Measurements from ENCODE around the gene BIN2.
"Not testable (repeated sequence)": the region's sequence is repeated elsewhere in the genome, so short reads cannot be mapped to it uniquely, and the experiment has no call there.

BIN2 gene

GRCh38 chr12:51346581-51346980, 22.6 kb upstream of the BIN2 start, which contains the start of gene CELA1:
CELA1 (minus strand) TSS chr12:51346679; CDS start chr12:51346638, 41 bp downstream.
- H3K27me3 ChIP-seq (ENCODE audit: control insufficient read depth, insufficient read depth, low read length) = no peaks in the 10 kb centered on the region
- H3K36me3 ChIP-seq (ENCODE audit: control insufficient read depth, insufficient read depth, low read length) = no peaks in the 10 kb centered on the region
- no peak within 1 kb of the TSS for H3K4me3 ChIP-seq (ENCODE audit: low read length)
- WGBS (ENCODE audit: insufficient coverage, insufficient read length) = no CpG with 5 or more reads among the region's 3 CpGs
- H3K27ac ChIP-seq (ENCODE audit: low read length) = no peak within 1 kb of the TSS
- no peaks in the 10 kb centered on the region for H3K9me3 ChIP-seq (ENCODE audit: control insufficient read depth, insufficient read depth, low read length)
- DNase-seq (ENCODE audit: low read depth, low spot score) = no peak
- H3K4me1 ChIP-seq (ENCODE audit: control insufficient read depth, insufficient read depth, low read length) = 0 out of 2 replicates have a peak, but pooled peaks cover 2% of the 10 kb centered on the region

- Histone ChIP-seq H3K27me3 (ENCODE audit: control insufficient read depth, insufficient read depth, low read length) (no peaks in the 10 kb centered on the region), H3K36me3 (ENCODE audit: control insufficient read depth, insufficient read depth, low read length) (no peaks in the 10 kb centered on the region), H3K4me3 (ENCODE audit: low read length) (no peak overlapping the region), H3K9me3 (ENCODE audit: control insufficient read depth, insufficient read depth, low read length) (no peaks in the 10 kb centered on the region), H3K4me1 (ENCODE audit: control insufficient read depth, insufficient read depth, low read length) (peaks cover 4% of the 10 kb centered on the region; the same call in 1 of the 2 replicates), H3K27ac (ENCODE audit: low read length) (no peak overlapping the region)
- DNase-seq (ENCODE audit: low read depth, low spot score) = no peak
- no CpG with 5 or more reads among the region's 7 CpGs for WGBS (ENCODE audit: insufficient coverage, insufficient read length)
Observed at GRCh38 chr12:51345681-51346080, 21.7 kb upstream of the BIN2 start.

GRCh38 chr12:51343201-51343600, 19.2 kb upstream of the BIN2 start:
- WGBS (ENCODE audit: insufficient coverage, insufficient read length) = no CpG with 5 or more reads among the region's 2 CpGs
- H3K4me1 ChIP-seq (ENCODE audit: control insufficient read depth, insufficient read depth, low read length) = peaks cover 5% of the 10 kb centered on the region
- no peaks in the 10 kb centered on the region for H3K36me3 ChIP-seq (ENCODE audit: control insufficient read depth, insufficient read depth, low read length)
- no peak overlapping the region for H3K4me3 ChIP-seq (ENCODE audit: low read length)
- no peak overlapping the region for H3K27ac ChIP-seq (ENCODE audit: low read length)
- no peaks in the 10 kb centered on the region for H3K9me3 ChIP-seq (ENCODE audit: control insufficient read depth, insufficient read depth, low read length)
- DNase-seq (ENCODE audit: low read depth, low spot score) = no peak
- no peaks in the 10 kb centered on the region for H3K27me3 ChIP-seq (ENCODE audit: control insufficient read depth, insufficient read depth, low read length)

- H3K9me3 ChIP-seq (ENCODE audit: control insufficient read depth, insufficient read depth, low read length) = no peaks in the 10 kb centered on the region
- no peak overlapping the region for H3K4me3 ChIP-seq (ENCODE audit: low read length)
- H3K36me3 ChIP-seq (ENCODE audit: control insufficient read depth, insufficient read depth, low read length) = no peaks in the 10 kb centered on the region
- DNase-seq (ENCODE audit: low read depth, low spot score) = no peak
- peaks cover 5% of the 10 kb centered on the region for H3K4me1 ChIP-seq (ENCODE audit: control insufficient read depth, insufficient read depth, low read length)
- no peaks in the 10 kb centered on the region for H3K27me3 ChIP-seq (ENCODE audit: control insufficient read depth, insufficient read depth, low read length)
- no CpG with 5 or more reads among the region's 10 CpGs for WGBS (ENCODE audit: insufficient coverage, insufficient read length)
- no peak overlapping the region for H3K27ac ChIP-seq (ENCODE audit: low read length)
Observed at GRCh38 chr12:51342416-51342815, 18.4 kb upstream of the BIN2 start.

GRCh38 chr12:51341251-51342007, 17.5 kb upstream of the BIN2 start:
- no CpG with 5 or more reads among the region's 9 CpGs for WGBS (ENCODE audit: insufficient coverage, insufficient read length)
- H3K9me3 ChIP-seq (ENCODE audit: control insufficient read depth, insufficient read depth, low read length) = no peaks in the 10 kb centered on the region
- no peaks in the 10 kb centered on the region for H3K36me3 ChIP-seq (ENCODE audit: control insufficient read depth, insufficient read depth, low read length)
- H3K27ac ChIP-seq (ENCODE audit: low read length) = no peak overlapping the region
- DNase-seq (ENCODE audit: low read depth, low spot score) = peak; percentile 41
- no peak overlapping the region for H3K4me3 ChIP-seq (ENCODE audit: low read length)
- no peaks in the 10 kb centered on the region for H3K27me3 ChIP-seq (ENCODE audit: control insufficient read depth, insufficient read depth, low read length)
- H3K4me1 ChIP-seq (ENCODE audit: control insufficient read depth, insufficient read depth, low read length) = peaks cover 5% of the 10 kb centered on the region

GRCh38 chr12:51339750-51340149, 15.8 kb upstream of the BIN2 start:
- Histone ChIP-seq H3K4me1 (ENCODE audit: control insufficient read depth, insufficient read depth, low read length) (peaks cover 3% of the 10 kb centered on the region), H3K4me3 (ENCODE audit: low read length) (no peak overlapping the region), H3K36me3 (ENCODE audit: control insufficient read depth, insufficient read depth, low read length) (no peaks in the 10 kb centered on the region), H3K27me3 (ENCODE audit: control insufficient read depth, insufficient read depth, low read length) (no peaks in the 10 kb centered on the region), H3K9me3 (ENCODE audit: control insufficient read depth, insufficient read depth, low read length) (no peaks in the 10 kb centered on the region), H3K27ac (ENCODE audit: low read length) (no peak overlapping the region)
- WGBS (ENCODE audit: insufficient coverage, insufficient read length) = 100% methylated on average over 1 of the region's 6 CpGs
- no peak for DNase-seq (ENCODE audit: low read depth, low spot score)

GRCh38 chr12:51337336-51337735, 13.4 kb upstream of the BIN2 start:
- H3K36me3 ChIP-seq (ENCODE audit: control insufficient read depth, insufficient read depth, low read length); H3K4me1 ChIP-seq (ENCODE audit: control insufficient read depth, insufficient read depth, low read length); H3K27ac ChIP-seq (ENCODE audit: low read length); H3K9me3 ChIP-seq (ENCODE audit: control insufficient read depth, insufficient read depth, low read length); H3K4me3 ChIP-seq (ENCODE audit: low read length); H3K27me3 ChIP-seq (ENCODE audit: control insufficient read depth, insufficient read depth, low read length); DNase-seq (ENCODE audit: low read depth, low spot score): not testable (repeated sequence)

GRCh38 chr12:51335931-51336330, 12.0 kb upstream of the BIN2 start:
- no peak overlapping the region for H3K4me3 ChIP-seq (ENCODE audit: low read length)
- no CpG with 5 or more reads among the region's 2 CpGs for WGBS (ENCODE audit: insufficient coverage, insufficient read length)
- no peaks in the 10 kb centered on the region for H3K36me3 ChIP-seq (ENCODE audit: control insufficient read depth, insufficient read depth, low read length)
- peaks cover 2% of the 10 kb centered on the region; the same call in 1 of the 2 replicates for H3K4me1 ChIP-seq (ENCODE audit: control insufficient read depth, insufficient read depth, low read length)
- no peaks in the 10 kb centered on the region for H3K9me3 ChIP-seq (ENCODE audit: control insufficient read depth, insufficient read depth, low read length)
- no peaks in the 10 kb centered on the region for H3K27me3 ChIP-seq (ENCODE audit: control insufficient read depth, insufficient read depth, low read length)
- no peak for DNase-seq (ENCODE audit: low read depth, low spot score)
- H3K27ac ChIP-seq (ENCODE audit: low read length) = no peak overlapping the region

- Histone ChIP-seq H3K27me3 (ENCODE audit: control insufficient read depth, insufficient read depth, low read length) (no peaks in the 10 kb centered on the region), H3K4me1 (ENCODE audit: control insufficient read depth, insufficient read depth, low read length) (peaks cover 1% of the 10 kb centered on the region; the same call in 1 of the 2 replicates), H3K9me3 (ENCODE audit: control insufficient read depth, insufficient read depth, low read length) (no peaks in the 10 kb centered on the region), H3K27ac (ENCODE audit: low read length) (no peak overlapping the region), H3K36me3 (ENCODE audit: control insufficient read depth, insufficient read depth, low read length) (no peaks in the 10 kb centered on the region), H3K4me3 (ENCODE audit: low read length) (no peak overlapping the region)
- WGBS (ENCODE audit: insufficient coverage, insufficient read length) = no CpG with 5 or more reads among the region's 4 CpGs
- no peak for DNase-seq (ENCODE audit: low read depth, low spot score)
Observed at GRCh38 chr12:51334764-51335163, 10.8 kb upstream of the BIN2 start.

- Histone ChIP-seq H3K27ac (ENCODE audit: low read length) (no peak overlapping the region), H3K4me3 (ENCODE audit: low read length) (no peak overlapping the region), H3K9me3 (ENCODE audit: control insufficient read depth, insufficient read depth, low read length) (no peaks in the 10 kb centered on the region), H3K4me1 (ENCODE audit: control insufficient read depth, insufficient read depth, low read length) (no peaks in the 10 kb centered on the region), H3K36me3 (ENCODE audit: control insufficient read depth, insufficient read depth, low read length) (no peaks in the 10 kb centered on the region), H3K27me3 (ENCODE audit: control insufficient read depth, insufficient read depth, low read length) (no peaks in the 10 kb centered on the region)
- WGBS (ENCODE audit: insufficient coverage, insufficient read length) = no CpG with 5 or more reads among the region's 6 CpGs
- DNase-seq (ENCODE audit: low read depth, low spot score) = no peak
Observed at GRCh38 chr12:51333536-51333935, 9.6 kb upstream of the BIN2 start.

- H3K27me3 ChIP-seq (ENCODE audit: control insufficient read depth, insufficient read depth, low read length) = no peaks in the 10 kb centered on the region
- no peak for DNase-seq (ENCODE audit: low read depth, low spot score)
- no peaks in the 10 kb centered on the region for H3K4me1 ChIP-seq (ENCODE audit: control insufficient read depth, insufficient read depth, low read length)
- H3K4me3 ChIP-seq (ENCODE audit: low read length) = no peak overlapping the region
- no peak overlapping the region for H3K27ac ChIP-seq (ENCODE audit: low read length)
- no peaks in the 10 kb centered on the region for H3K9me3 ChIP-seq (ENCODE audit: control insufficient read depth, insufficient read depth, low read length)
- H3K36me3 ChIP-seq (ENCODE audit: control insufficient read depth, insufficient read depth, low read length) = no peaks in the 10 kb centered on the region
Observed at GRCh38 chr12:51330186-51330585, 6.2 kb upstream of the BIN2 start.

Data from iPS DF 6.9 (cell line).